HL-60 (cell line): ENCODE measurements around the gene STAM.

Experiments
- CTCF ChIP-seq: IDR thresholded peaks from one replicate; pipeline ENCODE4 v1.5.1; 2011; ENCODE audit warnings: low read length, control low read depth, inconsistent platforms; ENCODE audit not compliant: insufficient read depth
- GABPA ChIP-seq: IDR thresholded peaks from 2 replicates; pipeline ENCODE4 v1.6.1; 2012; ENCODE audit warnings: low read depth
- POLR2AphosphoS5 ChIP-seq: IDR thresholded peaks from 2 replicates; pipeline ENCODE4 v1.6.1; 2012; ENCODE audit warnings: low read depth
- SPI1 ChIP-seq: IDR thresholded peaks from 2 replicates; pipeline ENCODE4 v1.6.1; 2012; ENCODE audit warnings: low read depth, mild to moderate bottlenecking, borderline replicate concordance

GRCh38 chr10:17616403-17617030 is 27.4 kb upstream of the STAM start:
- TF ChIP-seq CTCF (no peak), SPI1 (no peak), POLR2AphosphoS5 (no peak), GABPA (no peak)
